K562 (cell line): Measurements from ENCODE around the gene DNAH1. TPM values are rescaled to one million over a fixed set of nuclear protein-coding genes. Genes with fewer than 3 reads are reported as not detected.

Experiments
- ATAC-seq: fragments of 200-7000 bp; cut with Tn5 transposase; 3 replicates; pipeline ENCODE4 v1.9.1; 2020; ENCODE audit warnings: moderate library complexity
- BruUV-seq: library from RNA; stranded (reverse); fragments of 400-500 nt; replicated peaks from 2 replicates; lab custom pipeline; 2021; lab: Mats Ljungman, UMichigan
- CTCF ChIA-PET: fragments of 300-600 bp; formaldehyde crosslinking; extraction: SDS; loops from one replicate; lab custom pipeline; 2021; ENCODE audit warnings: low intra/inter-chr PET ratio; lab: Yijun Ruan, JAX
- POLR2A ChIA-PET: fragments of 300-600, 350-650 bp; sonication (Branson Sonifier 250); formaldehyde crosslinking; extraction: SDS; loops from one replicate; lab custom pipeline; 2021; ENCODE audit warnings: antibody characterized with exemption, inconsistent platforms; lab: Yijun Ruan, JAX
- DNase-seq, 4 experiments: peaks; one replicate each; pipeline versions ENCODE4 v3.0.0 to v3.0.0-alpha.2; 2011 to 2018; ENCODE audit warnings: low spot score in 3 of 4, mixed read lengths in 3 of 4; ENCODE audit errors: extremely low read depth in 1 of 4
- FAIRE-seq: peaks from 2 replicates; lab custom pipeline; 2011; peaks lifted over from hg19 to GRCh38; lab: Jason Lieb, UNC
- H2AFZ ChIP-seq: 2 replicates; pipeline ENCODE4 v1.6.0; 2011; ENCODE audit warnings: low read depth, low read length, control low read depth, inconsistent platforms
- H3K27ac ChIP-seq: fragments of 200-600 bp; 3 replicates; pipeline ENCODE4 v1.8.0; 2011; ENCODE audit warnings: low read depth, mild to moderate bottlenecking, control low read depth, inconsistent platforms, low read length, moderate library complexity, mixed read lengths; ENCODE audit errors: extremely low read depth
- H3K27me3 ChIP-seq, 2 experiments: fragments of 300-600 bp in 1 of 2; 2 replicates in 1 of 2; 3 replicates in 1 of 2; pipeline versions ENCODE4 v1.6.0 to v1.8.0; 2011; ENCODE audit warnings: inconsistent platforms in 2 of 2, low read length in 2 of 2, mild to moderate bottlenecking in 1 of 2, mixed read lengths in 1 of 2, moderate library complexity in 1 of 2; ENCODE audit not compliant: control insufficient read depth in 2 of 2, insufficient read depth in 2 of 2
- H3K36me3 ChIP-seq: fragments of 300-600 bp; 3 replicates; pipeline ENCODE4 v1.8.0; 2011; ENCODE audit warnings: mild to moderate bottlenecking, low read length, inconsistent platforms; ENCODE audit not compliant: control insufficient read depth, insufficient read depth
- H3K4me1 ChIP-seq, 2 experiments: fragments of 200-600 bp in 1 of 2; replicated peaks in 1 of 2; 2 replicates in 1 of 2; 3 replicates in 1 of 2; pipeline versions ENCODE4 v1.5.1 to v1.8.0; 2011; ENCODE audit warnings: inconsistent platforms in 2 of 2, low read length in 2 of 2, mild to moderate bottlenecking in 1 of 2, mixed read lengths in 1 of 2, moderate library complexity in 1 of 2; ENCODE audit not compliant: control insufficient read depth in 2 of 2, insufficient read depth in 2 of 2
- H3K4me2 ChIP-seq: 2 replicates; pipeline ENCODE4 v1.6.1; 2011; ENCODE audit warnings: low read length, control low read depth, inconsistent platforms, mixed read lengths; ENCODE audit not compliant: insufficient read depth
- H3K4me3 ChIP-seq: fragments of 200-600 bp; sonication (generic), shearing (Covaris generic); 2 replicates; pipeline ENCODE4 v1.5.1; 2016; ENCODE audit warnings: control low read depth, inconsistent platforms
- H3K79me2 ChIP-seq: fragments of 200-600 bp; 3 replicates; pipeline ENCODE4 v1.8.0; 2011; ENCODE audit warnings: low read length, inconsistent platforms; ENCODE audit not compliant: control insufficient read depth, insufficient read depth
- H3K9ac ChIP-seq, 2 experiments: 2 replicates each; pipeline versions ENCODE4 v1.6.0 to v1.6.1; 2011; ENCODE audit warnings: low read depth in 2 of 2, low read length in 2 of 2, control low read depth in 1 of 2, inconsistent platforms in 1 of 2, mild to moderate bottlenecking in 1 of 2, mixed read lengths in 1 of 2; ENCODE audit not compliant: insufficient read depth in 1 of 2
- H3K9me1 ChIP-seq: one replicate; pipeline ENCODE4 v1.6.0; 2011; ENCODE audit warnings: inconsistent platforms, mild to moderate bottlenecking, low read length, moderate library complexity; ENCODE audit not compliant: control insufficient read depth, insufficient read depth
- H3K9me3 ChIP-seq: replicated peaks from 2 replicates; pipeline ENCODE4 v1.5.1; 2011; ENCODE audit warnings: low read depth, low read length, inconsistent platforms; ENCODE audit not compliant: control insufficient read depth, insufficient read depth
- H4K20me1 ChIP-seq: replicated peaks from 2 replicates; pipeline ENCODE4 v1.6.1; 2011; ENCODE audit warnings: low read length, inconsistent platforms, mixed read lengths; ENCODE audit not compliant: control insufficient read depth, insufficient read depth
- ARNT ChIP-seq, 2 experiments: fragments of 450-650 bp; IDR thresholded peaks; 2 replicates each; pipeline ENCODE4 v1.6.1; 2016; ENCODE audit warnings: mild to moderate bottlenecking in 1 of 2
- BRD9 ChIP-seq: fragments of 450-650 bp; IDR thresholded peaks from 2 replicates; pipeline ENCODE4 v1.6.1; 2018; ENCODE audit warnings: low read depth; ENCODE audit not compliant: partially characterized antibody
- MEF2D ChIP-seq: conservative IDR thresholded peaks from 2 replicates; pipeline ENCODE4 v1.6.1; 2016; ENCODE audit warnings: low read depth, missing genetic modification characterization, missing compliant biosample characterization
- SRF ChIP-seq, 2 experiments: fragments of 250-450, 450-650 bp in 1 of 2; sonication (Bioruptor Pico) in 1 of 2; sonication (generic) in 1 of 2; formaldehyde crosslinking; IDR thresholded peaks; 2 replicates each; pipeline versions ENCODE4 v1.5.0 to v1.5.1; 2020 to 2022; ENCODE audit warnings: mild to moderate bottlenecking in 1 of 2, missing genetic modification reagents in 1 of 2
- SRSF9 ChIP-seq: fragments of 200-400 bp; formaldehyde crosslinking; IDR thresholded peaks from 2 replicates; pipeline ENCODE4 v1.6.1; 2017; ENCODE audit warnings: low read depth, low read length, borderline replicate concordance
- THRAP3 ChIP-seq: fragments of 450-650 bp; IDR thresholded peaks from 2 replicates; pipeline ENCODE4 v1.6.1; 2016; ENCODE audit warnings: mild to moderate bottlenecking, inconsistent platforms, borderline replicate concordance
- ZNF274 ChIP-seq: IDR thresholded peaks from 2 replicates; pipeline ENCODE4 v1.6.1; 2011; ENCODE audit warnings: low read depth, mild to moderate bottlenecking, low read length, moderate library complexity, borderline replicate concordance
- ZNF41 ChIP-seq: fragments of 250-450 bp; sonication (Bioruptor Pico); conservative IDR thresholded peaks from 2 replicates; pipeline ENCODE4 v1.4.0; 2020; ENCODE audit warnings: mild to moderate bottlenecking
- WGBS: fragments of 100-300 bp; shearing (Covaris generic); methylation state at CpG from one replicate; pipeline ENCODE4 v1.1.6; 2016; ENCODE audit warnings: low coverage, mixed read lengths; ENCODE audit not compliant: insufficient coverage; ENCODE audit errors: missing lambda C conversion rate; 5-methylcytosine and 5-hydroxymethylcytosine counted together
- in situ Hi-C: fragments of 300-500 bp; cut with MboI; formaldehyde crosslinking; loops from 4 replicates; pipeline ENCODE4 v1.15.0; 2018; ENCODE audit warnings: inconsistent platforms, mixed read lengths
- intact Hi-C: fragments of 100-400 bp; cut with micrococcal nuclease; formaldehyde crosslinking; loops from 2 replicates; pipeline ENCODE4 v1.14.2; 2022
- polyA plus RNA-seq, 8 experiments: library from polyadenylated mRNA; depleted of rRNA in 4 of 8; stranded (reverse) in 5 of 8; unstranded in 3 of 8; fragments of >200 nt; fragmentation: Nextera tagmentation in 2 of 8; fragmentation: Illumina TruSeq in 1 of 8; extraction: Ambion mirVana in 2 of 8; extraction: Trizol in 1 of 8; gene quantifications; 2 replicates each; pipeline versions ENCODE4 v1.2.1 to v1.2.3, GENCODE V29; 2011 to 2014; ENCODE audit warnings: inconsistent platforms in 1 of 8, missing spikeins in 1 of 8
- total RNA-seq, 7 experiments: library from RNA; depleted of rRNA in 6 of 7; stranded (reverse); fragments of >200 nt in 6 of 7; fragmentation: Illumina TruSeq in 2 of 7; extraction: Trizol in 2 of 7; gene quantifications; 2 replicates each; pipeline versions ENCODE4 v1.2.1 to v1.2.3, GENCODE V29; 2011 to 2021; ENCODE audit warnings: low replicate concordance in 1 of 7

The DNAH1 gene
- total and polyA plus RNA-seq, 9 of the 15 experiments (the other 6 are each of a cell fraction or from before 2014, with no cell fraction given), result 0.04 to 0.84 (median 0.50) TPM

- TF ChIP-seq SRSF9, result no peak
- no peak for TF ChIP-seq SRF (CRISPR knock-in tag; IDR thresholded peaks at IDR 0.05)
- TF ChIP-seq ZNF41 (CRISPR knock-in tag), result no peak
- no peak for TF ChIP-seq ZNF274
- TF ChIP-seq THRAP3, result no peak
- no peak for TF ChIP-seq BRD9
- TF ChIP-seq MEF2D (tag), result no peak
- no peak for TF ChIP-seq ARNT (IDR thresholded peaks at IDR 0.05)
- TF ChIP-seq, all 486 proteins: peak for 0
- no TSS peak for BruUV-seq
- Histone ChIP-seq H4K20me1 (no peaks in the 10 kb centered on the region; the same call in 1 of the 2 replicates), H2AFZ (no peak overlapping the region), H3K27ac (no peak overlapping the region), H3K9ac (no peak overlapping the region), H3K4me1 (peaks cover 0 to 13% of the 10 kb centered on the region in 2 experiments; a peak in 4 of 5 replicates), H3K4me2 (no peak overlapping the region), H3K4me3 (no peak overlapping the region), H3K9me3 (no peaks in the 10 kb centered on the region), H3K36me3 (no peaks in the 10 kb centered on the region), H3K27me3 (no peaks in the 10 kb centered on the region; a peak in 1 of 5 replicates), H3K79me2 (no peaks in the 10 kb centered on the region), H3K9me1 (no peaks in the 10 kb centered on the region)
- ATAC-seq (no peak), FAIRE-seq (no peak), DNase-seq (no peak)
- in situ Hi-C loops (no loop called here), intact Hi-C loops (no loop called here)
- ChIA-PET POLR2A (no interaction called here), CTCF (no interaction called here)
- 14% methylated on average over 3 of the region's 4 CpGs for WGBS
These were observed 116.6 kb downstream of the DNAH1 start for GRCh38 chr3:52432691-52433141.
